GM20000 (cell line): ENCODE results near the gene ZEB2.
A peak's percentile ranks its signal among the peaks of the same experiment; 100 is the strongest.

Experiments
- DNase-seq: peaks from one replicate; pipeline ENCODE4 v3.0.0; 2012; ENCODE audit warnings: low spot score
- TF ChIP-seq, protein P1 (sequence below): IDR thresholded peaks from 2 replicates; pipeline ENCODE4 v1.5.1; 2012; ENCODE audit warnings: mild to moderate bottlenecking, control low read depth; ENCODE audit errors: extremely low read depth, missing control alignments

Gene ZEB2

DNA sequence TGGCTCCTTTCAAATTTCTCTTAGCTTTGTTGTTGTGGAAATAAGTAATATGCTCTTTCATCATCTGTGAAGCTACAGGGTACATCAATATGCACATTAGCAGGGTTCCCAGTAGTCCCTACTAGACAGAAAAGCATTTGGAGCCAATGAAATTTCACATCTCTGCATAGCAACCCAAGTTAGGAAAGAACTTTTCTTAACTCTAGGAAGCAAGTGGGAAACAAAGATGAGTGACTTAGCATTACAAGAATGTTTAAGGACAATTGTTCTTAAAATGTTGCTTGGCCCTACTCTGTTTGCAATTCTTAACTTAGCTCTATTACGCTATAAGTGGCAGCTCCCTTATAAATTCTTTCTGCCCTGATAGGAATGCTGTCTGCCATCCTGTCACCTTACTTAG lies 39.6 kb downstream of the ZEB2 start:
- TF ChIP-seq, protein P1, sequence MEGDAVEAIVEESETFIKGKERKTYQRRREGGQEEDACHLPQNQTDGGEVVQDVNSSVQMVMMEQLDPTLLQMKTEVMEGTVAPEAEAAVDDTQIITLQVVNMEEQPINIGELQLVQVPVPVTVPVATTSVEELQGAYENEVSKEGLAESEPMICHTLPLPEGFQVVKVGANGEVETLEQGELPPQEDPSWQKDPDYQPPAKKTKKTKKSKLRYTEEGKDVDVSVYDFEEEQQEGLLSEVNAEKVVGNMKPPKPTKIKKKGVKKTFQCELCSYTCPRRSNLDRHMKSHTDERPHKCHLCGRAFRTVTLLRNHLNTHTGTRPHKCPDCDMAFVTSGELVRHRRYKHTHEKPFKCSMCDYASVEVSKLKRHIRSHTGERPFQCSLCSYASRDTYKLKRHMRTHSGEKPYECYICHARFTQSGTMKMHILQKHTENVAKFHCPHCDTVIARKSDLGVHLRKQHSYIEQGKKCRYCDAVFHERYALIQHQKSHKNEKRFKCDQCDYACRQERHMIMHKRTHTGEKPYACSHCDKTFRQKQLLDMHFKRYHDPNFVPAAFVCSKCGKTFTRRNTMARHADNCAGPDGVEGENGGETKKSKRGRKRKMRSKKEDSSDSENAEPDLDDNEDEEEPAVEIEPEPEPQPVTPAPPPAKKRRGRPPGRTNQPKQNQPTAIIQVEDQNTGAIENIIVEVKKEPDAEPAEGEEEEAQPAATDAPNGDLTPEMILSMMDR: no peak

DNA sequence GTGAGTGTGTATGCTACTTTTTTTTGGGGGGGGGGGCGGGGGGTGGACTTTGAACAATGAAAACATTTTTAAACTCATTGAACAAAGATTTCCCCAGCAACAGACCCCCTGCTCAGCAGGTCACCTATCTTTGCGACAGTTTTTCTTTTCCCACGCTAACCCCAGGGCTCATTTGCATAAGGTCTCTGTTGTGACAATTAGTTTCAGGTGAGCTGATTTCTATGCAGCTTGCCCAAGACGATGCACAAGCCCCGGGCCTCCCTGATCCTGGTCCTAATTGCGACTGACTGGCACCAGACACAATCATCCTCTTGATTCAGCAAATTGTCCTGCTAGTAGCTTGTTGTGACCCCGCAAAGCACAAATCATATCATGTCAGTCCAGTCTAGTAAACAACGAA lies 40.3 kb downstream of the ZEB2 start:
- TF ChIP-seq, protein P1: no peak
- DNase-seq: peak; percentile 18

More for the DNA sequence above, 39.6 kb downstream of the ZEB2 start:
- DNase-seq: no peak

GRCh38 chr2:144479138-144479537 lies 40.8 kb downstream of the ZEB2 start:
- DNase-seq: no peak
- TF ChIP-seq, protein P1: no peak

GRCh38 chr2:144477957-144478311 lies 42.0 kb downstream of the ZEB2 start:
- TF ChIP-seq, protein P1: no peak
- no peak for DNase-seq

DNA sequence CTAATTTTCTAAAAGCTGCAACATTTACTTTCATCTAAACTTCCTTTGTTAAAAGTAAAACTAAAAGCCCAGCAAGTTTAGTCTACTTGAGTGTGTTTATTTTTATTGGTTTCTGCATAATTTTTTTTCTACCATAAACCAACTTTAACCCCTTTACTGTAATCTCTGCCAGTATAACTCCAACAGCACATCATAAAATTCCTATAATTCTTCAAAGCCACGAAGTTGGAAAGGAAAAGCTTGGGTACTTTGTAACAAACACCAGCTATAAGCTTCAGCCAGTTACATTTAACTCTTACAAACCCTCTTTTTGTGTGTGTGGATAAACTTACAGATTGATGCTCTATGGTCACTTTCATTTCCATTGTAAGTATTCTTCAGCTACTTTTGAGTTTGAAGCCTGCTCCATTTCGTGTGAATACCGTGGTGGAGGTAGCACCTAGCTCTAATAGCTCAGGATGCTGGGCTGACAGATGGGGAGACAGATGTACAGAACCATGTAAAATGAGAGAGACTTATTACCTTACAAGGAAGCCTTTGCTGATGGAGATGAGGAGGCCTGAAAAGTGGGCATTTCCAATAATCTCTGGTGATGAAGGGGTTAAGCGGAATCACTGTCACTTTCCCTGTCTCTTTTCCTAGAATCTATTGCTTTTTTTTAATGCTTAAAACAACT lies 42.5 kb downstream of the ZEB2 start:
- DNase-seq: no peak
- TF ChIP-seq, protein P1: no peak

DNA sequence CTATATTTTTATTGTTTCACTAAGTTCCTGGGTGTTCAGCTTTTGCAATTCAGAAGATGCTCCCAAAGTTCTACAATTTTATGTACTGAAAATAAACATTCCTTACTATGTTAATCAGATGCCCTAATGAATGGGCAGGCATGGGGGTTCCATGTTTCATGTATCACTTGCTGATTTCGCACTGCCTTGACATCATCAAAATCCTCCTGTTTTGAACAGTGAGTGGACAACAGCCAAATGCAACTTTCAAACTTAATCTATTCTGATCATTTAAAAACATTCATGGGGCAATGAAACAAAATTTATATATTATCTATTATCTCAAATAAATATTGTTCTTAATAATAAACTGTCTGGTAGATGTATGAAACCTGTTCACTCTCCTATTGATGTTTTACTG lies 43.2 kb downstream of the ZEB2 start:
- TF ChIP-seq, protein P1: no peak
- DNase-seq: no peak

DNA sequence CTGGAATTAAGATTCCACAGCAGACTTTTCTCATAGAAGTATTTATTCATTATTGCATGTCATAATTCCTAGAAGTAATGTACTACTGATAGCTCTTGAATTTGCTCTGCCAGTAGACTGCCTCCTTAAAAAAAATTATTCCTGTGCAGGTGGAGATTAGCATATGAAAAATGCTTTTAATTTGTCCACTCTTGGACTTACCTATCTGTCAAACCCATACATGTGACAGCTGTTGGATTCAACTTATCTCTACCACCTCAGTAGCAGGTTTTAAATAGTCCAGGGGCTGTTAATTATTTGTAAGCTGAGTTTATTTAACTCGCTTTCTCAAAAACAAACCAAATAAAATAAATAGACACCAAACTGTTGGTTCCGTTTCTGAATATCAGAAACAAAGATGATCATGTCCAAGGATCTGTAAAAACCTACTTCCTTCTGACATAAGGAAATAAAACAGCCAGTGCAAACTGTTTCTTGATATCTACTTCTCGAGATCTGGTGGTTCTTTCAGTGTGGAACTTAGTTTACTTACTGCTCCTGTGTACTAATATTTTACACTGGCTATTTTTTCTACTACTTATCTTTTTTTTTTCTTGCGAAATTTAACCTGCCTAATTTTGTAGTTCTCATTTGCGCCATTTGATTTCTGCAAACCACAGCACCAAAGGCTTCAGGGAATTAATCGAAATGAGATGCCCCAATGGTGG lies 44.2 kb downstream of the ZEB2 start:
- TF ChIP-seq, protein P1: no peak
- DNase-seq: no peak
